ENCODE results near the gene B4GAT1.

The B4GAT1 gene

GRCh38 chr11:66329165-66329673 lies 18.2 kb downstream of the B4GAT1 start:
- Histone ChIP-seq H3K4me3 (ENCODE audit: low read depth, low read length) (no peak overlapping the region), H3K9me3 (ENCODE audit: severe bottlenecking) (no peaks in the 10 kb centered on the region), H3K36me3 (no peaks in the 10 kb centered on the region), H3K27ac (no peak overlapping the region), H3K27me3 (ENCODE audit: insufficient read depth, low read depth, severe bottlenecking) (no peaks in the 10 kb centered on the region)
- DNase-seq, result no peak
- no peak for TF ChIP-seq CTCF (IDR thresholded peaks at IDR 0.05; ENCODE audit: low read depth, low read length)

DNA sequence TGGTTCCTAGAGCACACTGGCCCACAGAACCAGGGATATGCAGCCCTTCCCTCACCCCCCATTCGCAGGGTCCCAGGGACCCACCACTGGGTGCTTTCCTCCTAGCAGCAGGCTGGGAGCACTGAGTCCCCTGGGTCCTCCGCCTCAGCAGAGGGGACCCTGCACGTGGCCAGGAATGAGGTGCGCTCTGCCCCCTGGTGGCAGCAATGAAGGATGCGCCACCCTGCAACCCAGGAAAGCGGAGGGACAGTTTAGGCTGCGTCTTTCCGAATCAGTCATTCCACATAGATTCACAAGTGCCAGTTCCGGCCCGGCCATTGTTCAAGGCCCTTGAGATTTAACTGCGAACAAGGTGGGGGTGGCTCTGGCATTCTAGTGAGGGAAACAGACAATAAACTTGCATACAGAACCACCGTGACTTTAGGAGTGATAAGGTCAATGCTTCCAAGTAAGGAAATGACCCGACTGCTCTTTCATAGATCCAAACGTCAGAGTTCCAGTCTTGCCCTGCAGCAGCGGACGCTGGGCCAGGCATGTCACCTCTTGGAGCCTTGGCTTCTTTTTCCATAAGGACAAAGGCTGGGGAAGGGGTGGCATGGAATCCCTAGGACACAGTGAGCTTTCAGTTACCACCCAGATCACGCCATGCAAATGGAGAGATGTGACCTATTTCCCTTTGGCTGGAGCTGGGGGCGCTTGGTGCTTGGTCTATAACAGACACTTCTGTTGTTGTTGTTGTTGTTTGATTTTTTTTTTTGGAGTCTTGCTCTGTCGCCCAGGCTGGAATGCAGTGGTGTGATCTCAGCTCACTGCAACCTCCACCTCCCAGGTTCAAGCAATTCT lies 18.9 kb downstream of the B4GAT1 start:
- Histone ChIP-seq H3K4me3 (ENCODE audit: low read depth, low read length) (no peak overlapping the region), H3K9me3 (ENCODE audit: severe bottlenecking) (no peaks in the 10 kb centered on the region), H3K36me3 (no peaks in the 10 kb centered on the region), H3K27me3 (ENCODE audit: insufficient read depth, low read depth, severe bottlenecking) (no peaks in the 10 kb centered on the region), H3K27ac (no peak overlapping the region)
- peak; percentile 82 for DNase-seq
- TF ChIP-seq CTCF (IDR thresholded peaks at IDR 0.05; ENCODE audit: low read depth, low read length), result peak; percentile 95

- TF ChIP-seq CTCF (IDR thresholded peaks at IDR 0.05; ENCODE audit: low read depth, low read length), result no peak
- H3K9me3 ChIP-seq (ENCODE audit: severe bottlenecking), result no peaks in the 10 kb centered on the region
- H3K36me3 ChIP-seq, result no peaks in the 10 kb centered on the region
- H3K27ac ChIP-seq, result no peak overlapping the region
- no peak for DNase-seq
- H3K4me3 ChIP-seq (ENCODE audit: low read depth, low read length), result no peak overlapping the region
- no peaks in the 10 kb centered on the region for H3K27me3 ChIP-seq (ENCODE audit: insufficient read depth, low read depth, severe bottlenecking)
Observed at GRCh38 chr11:66328031-66328301, 19.5 kb downstream of the B4GAT1 start.

GRCh38 chr11:66327171-66328030 lies 20.0 kb downstream of the B4GAT1 start:
- no peaks in the 10 kb centered on the region for H3K9me3 ChIP-seq (ENCODE audit: severe bottlenecking)
- no peak overlapping the region for H3K4me3 ChIP-seq (ENCODE audit: low read depth, low read length)
- H3K27me3 ChIP-seq (ENCODE audit: insufficient read depth, low read depth, severe bottlenecking), result no peaks in the 10 kb centered on the region
- DNase-seq, result no peak
- no peaks in the 10 kb centered on the region for H3K36me3 ChIP-seq
- no peak overlapping the region for H3K27ac ChIP-seq
- no peak for TF ChIP-seq CTCF (IDR thresholded peaks at IDR 0.05; ENCODE audit: low read depth, low read length)

DNA sequence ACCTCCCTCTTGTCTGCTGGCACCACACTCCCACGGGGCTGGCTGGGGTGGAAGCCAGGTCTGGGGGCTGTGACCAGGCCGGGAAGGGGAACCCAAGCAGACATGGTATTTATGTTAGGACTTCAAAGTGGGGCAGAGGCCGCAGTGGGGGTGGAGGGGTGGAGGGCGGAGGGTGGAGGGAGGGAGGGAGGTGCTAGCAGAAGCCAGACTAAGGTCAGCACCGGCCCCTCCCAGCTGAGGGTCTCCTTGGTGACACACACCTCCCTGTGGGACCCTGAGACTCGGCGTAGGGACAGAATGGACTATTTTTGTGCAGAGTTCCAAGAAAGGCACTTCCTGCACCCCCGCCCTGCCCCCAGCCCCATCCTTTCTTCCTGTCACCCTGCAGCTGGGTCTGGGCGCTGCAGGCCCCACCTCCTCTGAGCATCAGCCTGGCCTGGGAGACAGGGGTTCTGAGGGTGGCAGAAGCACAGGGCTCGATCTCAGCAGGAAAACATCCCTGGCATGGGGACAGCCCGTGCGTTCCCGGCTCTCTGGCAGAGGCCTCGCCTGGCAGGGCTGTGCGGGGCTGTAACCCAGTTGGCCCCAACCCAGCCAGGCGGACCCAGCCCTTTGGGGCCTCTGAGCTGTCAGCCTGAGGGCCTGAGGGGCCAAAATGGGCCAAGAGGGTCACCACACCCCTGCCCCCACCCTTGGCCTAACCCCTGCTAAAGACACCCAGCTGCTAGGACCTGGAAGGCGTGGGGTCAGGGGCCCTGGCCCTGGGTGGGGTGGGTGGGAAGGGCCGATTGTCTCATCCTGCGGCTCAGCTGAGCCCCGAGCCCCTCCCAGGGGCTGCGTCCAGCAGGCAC lies 20.9 kb downstream of the B4GAT1 start:
- no peak for DNase-seq
- no peaks in the 10 kb centered on the region for H3K27me3 ChIP-seq (ENCODE audit: insufficient read depth, low read depth, severe bottlenecking)
- no peak for TF ChIP-seq CTCF (IDR thresholded peaks at IDR 0.05; ENCODE audit: low read depth, low read length)
- no peak overlapping the region for H3K4me3 ChIP-seq (ENCODE audit: low read depth, low read length)
- no peak overlapping the region for H3K27ac ChIP-seq
- no peaks in the 10 kb centered on the region for H3K36me3 ChIP-seq
- no peaks in the 10 kb centered on the region for H3K9me3 ChIP-seq (ENCODE audit: severe bottlenecking)
